DMS53 treated with DMSO at 0.1 percent for 48 hours (cell line): ENCODE measurements around the gene RTN1.

Source experiments
- DNase-seq: peaks from one replicate; lab custom pipeline; 2025; ENCODE audit not compliant: unreplicated experiment; lab: John Stamatoyannopoulos, UW

The RTN1 gene

DNA sequence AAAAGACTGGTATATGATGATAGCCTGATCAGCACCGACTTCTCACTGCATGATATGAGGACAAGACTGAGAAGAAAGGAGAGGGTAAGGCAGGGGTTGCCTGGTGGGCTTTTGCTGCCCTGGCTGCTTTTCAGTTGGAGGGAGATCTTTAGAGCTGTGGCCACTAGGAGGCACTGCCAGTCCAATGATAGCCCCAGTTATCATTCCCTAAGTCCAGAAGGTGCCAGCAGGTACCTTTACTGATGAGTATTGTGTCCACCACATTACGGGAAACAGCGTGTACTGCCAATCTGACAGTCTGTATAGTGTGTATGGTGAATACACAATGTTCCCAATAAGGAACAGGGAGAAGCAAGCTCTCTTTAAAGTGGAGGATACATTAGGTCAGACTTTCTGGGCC lies 238.2 kb downstream of the RTN1 start:
- DNase-seq, result peak; percentile 9

DNA sequence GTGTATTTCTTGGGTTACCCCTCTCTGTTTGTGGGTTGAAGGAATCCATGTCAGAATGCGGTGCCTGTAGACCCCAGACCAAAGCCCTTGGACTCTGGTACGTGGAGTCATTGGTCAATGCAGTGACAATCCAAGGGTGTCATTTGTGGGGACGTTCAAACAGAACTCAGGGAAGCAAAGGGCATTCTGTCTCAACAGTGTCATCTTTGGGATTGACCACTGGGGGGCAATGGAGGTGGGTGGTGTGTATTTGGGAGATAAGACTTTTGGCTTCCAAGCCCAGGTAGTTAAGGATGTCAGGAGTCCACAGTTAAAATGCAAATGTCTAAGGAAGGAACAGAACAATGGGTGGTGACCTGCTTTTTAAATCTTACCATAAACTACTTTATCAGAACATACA lies 239.3 kb downstream of the RTN1 start:
- DNase-seq, result no peak

DNA sequence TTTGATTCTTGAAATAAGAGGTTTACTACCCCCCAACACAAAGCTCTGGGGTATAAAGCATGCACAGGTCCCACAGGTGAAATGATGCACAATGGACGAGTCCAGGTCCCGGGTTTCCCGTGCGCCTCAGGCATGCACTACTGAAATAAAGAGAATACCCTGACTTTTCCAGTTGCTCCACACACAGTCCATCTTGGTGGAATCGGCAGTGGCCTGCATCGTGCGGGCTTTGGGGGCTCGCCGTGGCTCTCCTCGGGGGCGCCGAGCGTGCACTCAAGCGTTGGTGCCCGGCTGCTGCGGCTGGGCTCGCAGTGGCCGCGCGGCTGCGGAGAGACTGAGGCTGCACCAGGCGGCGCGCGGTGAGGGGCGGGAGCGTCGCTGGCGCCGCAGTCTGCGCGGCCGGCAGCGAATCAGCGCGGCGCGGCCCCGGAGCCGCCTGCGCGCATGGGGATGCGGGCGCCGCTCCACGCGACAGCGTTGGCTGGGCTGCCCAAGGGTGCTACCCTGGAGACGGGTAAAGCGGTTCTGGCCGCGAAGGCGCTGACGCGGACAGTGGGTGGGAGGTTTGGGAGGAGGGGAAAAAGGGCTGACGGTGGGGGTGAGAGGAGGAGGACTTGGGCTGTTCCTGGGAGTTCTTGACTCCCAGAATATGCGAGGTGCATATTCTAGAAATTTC lies 240.2 kb downstream of the RTN1 start:
- no peak for DNase-seq

DNA sequence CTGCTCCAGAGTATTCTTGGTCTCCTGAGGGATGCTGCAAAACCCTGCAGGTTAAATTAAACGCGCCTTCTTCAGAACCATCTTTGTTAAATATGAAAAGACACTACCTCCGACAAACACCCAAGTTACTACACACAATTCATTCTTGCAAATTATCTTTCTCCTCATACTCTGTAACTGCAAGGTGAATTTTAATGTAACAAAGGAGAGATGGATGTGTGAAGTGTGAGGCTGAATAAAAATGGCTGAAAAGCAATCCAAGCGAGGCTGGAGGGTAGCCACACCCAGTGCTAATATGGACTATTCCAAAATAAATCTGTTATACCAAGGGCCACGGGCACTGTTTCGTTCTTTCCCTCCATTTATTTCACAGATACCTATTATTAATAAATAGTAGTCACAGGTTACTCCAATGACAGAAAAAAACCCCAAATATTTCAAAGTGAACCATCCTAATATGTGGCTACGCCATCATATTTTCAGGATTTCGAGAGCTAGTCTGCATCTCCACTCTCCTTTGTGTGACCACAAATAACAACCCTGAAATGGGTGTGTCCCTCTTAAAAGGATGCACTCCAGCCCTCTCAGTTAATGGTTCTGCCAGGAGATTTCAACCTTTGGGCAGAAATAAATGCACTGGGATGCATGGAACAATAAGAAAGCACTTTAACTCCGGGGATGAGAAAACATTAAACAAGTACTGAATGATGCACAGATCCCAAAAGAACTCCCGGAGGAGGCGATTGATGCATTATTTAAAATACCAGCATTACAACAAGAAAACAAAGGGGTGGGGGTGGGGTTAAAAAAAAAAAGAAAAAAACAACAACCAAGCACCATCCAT lies 240.9 kb downstream of the RTN1 start:
- DNase-seq, result no peak

DNA sequence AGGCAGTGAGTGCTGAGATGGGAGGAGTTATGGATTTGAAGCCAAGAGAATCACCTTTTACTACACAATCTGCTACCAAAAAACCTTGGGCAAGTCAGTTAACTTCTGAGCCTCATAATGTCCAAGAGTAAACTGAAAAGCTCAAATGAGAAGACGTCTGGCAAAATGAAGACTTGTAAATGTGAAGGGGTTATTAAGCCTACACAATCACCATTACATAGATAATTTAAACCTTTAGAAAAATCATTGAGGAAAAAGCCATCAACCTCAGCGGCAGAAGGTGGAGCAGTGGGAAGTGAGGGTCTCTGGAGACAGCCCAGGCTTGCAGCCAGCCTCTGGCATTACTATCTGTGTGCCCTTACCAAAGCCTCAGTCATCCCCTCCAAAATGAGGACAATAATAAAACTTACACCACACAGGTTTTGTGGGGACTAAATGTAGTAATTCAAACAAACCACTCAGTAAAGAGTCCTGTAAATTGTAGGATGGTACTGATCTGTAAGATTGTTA lies 243.5 kb downstream of the RTN1 start:
- no peak for DNase-seq

DNA sequence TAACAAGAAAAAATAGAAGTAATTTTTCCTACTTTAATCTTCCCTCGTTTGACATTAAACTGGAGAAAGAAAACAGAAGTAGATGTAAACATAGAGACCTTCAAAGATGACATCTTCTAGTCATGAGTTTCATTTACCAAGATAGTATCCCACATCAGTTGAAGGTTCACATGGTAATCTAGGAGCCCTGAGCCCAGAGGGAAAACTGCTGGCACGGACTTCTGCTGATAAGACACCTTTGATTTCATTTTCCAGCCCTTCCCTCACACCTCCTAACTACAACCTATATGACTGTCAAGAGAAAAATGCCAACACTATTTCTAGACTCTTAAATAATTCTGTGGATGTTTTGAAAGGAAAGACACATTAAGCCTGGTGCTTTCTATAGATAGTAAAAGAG lies 247.9 kb downstream of the RTN1 start:
- no peak for DNase-seq

DNA sequence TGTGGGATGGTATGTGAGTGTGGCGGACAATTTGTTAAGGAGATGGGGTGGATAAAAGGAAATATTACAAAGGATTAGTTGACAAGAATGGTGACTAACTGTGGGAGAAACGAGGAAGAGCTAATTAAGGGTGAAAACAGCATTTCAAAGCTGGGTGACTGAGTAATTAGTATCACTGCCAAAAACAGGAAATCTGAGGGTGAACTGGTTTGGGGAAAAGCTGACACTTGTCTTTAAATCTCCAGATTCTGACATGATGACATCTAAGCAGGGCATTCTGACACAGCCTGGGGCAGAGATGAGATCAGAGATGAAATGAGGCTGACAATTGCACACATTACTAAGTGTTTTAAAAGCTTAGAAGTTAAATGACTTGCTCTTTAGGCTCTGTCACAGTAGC lies 251.5 kb downstream of the RTN1 start:
- DNase-seq, result no peak

DNA sequence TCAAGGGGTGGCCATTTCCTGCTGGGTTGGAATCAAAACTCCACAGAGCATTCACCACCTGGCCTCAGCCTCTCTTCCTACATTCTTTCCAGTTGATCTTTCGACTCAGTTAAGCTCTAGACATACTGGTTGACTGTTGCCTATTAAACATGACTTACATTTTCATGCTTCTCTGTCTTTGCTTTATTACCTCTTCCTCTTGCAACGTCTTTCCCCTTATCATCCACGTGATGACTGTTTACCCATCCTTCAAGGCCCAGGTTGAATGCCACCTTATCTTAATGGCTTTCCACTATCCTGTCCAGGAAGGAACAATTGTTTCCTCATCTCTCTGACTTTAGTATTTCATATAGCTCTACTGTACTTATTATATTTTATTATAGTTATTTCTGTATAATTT lies 269.5 kb downstream of the RTN1 start:
- DNase-seq, result no peak

DNA sequence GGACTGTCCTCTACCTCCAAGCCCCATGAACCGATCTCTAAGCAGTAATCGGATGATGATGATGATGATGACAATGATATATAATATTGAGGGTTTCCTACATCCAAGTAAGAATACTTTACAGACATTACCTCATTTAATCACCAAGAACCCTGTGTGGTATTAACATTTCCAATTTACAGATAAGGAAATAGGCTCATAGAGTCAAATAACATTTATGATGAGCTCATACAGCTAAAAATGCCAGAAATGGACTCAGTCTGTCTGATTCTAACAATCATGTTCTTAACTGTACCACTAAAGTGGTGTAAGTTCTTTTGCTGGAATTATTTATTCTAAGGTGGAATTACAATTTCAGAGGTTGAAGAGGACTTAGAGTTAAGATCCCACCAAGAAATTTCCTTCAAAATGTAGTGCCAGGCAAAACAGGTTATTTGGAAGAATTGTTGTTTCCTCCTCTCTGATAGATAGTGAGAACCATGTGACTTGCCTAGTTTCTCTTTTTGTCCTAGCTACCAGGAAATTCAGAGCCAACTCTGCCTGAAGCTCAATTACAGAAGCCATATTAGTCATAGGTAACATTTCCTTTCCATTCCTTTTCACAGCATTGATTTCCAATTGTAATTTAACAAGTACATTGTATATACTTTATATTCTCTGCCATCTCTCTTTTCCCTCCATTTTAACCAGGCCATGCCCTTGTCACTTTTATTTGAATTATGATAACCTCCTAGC lies 270.2 kb downstream of the RTN1 start:
- no peak for DNase-seq

DNA sequence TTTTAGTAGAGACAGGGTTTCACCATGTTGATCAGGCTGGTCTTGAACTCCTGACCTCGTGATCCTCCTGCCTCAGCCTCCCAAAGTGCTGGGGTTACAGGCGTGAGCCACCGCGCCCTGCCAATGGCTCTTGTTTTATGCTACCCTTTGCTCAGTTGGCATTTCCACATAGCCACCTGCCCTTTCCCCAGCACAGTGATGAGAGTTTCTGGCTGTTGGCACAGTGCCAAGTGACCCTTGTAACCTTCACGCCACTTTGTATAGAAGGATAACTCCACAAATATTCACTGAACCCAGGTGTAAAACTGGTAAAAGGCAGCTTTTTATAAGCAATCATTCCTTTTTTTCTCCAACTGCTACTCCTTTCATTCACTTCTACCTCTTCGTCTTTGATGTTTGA lies 275.5 kb downstream of the RTN1 start:
- DNase-seq, result no peak

DNA sequence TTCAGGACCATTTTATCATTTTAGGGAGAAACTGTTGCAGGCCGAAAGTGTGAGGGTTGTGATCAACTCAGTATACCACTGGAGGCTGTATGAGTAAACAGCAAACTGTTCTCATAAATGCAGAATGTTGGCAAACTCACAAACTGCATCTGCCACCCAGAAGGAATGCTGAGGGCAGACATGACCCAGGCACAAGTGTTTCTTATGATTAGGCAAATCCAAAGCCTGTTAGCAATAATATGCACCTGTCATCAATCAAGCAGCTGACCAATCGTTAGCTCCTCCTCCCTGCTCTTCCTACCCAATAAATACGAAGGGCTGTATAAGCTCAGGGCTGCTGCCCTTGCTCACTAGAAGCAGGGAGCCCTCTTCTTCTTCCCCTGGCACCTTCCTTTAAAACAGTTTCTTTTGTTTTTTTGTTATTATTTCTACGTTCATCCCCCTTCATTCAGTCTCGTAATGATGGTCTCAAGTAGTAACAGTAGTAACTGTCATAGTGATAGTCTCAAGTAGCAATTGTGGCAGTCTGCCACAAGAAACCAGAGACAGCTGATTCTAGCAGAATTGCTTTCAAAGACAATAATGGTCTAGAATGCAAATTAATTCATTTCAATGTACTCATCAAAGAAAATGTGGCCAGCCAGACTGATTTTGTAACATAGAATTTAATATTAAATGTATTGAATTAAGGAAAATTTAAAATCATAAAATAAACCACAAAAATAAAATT lies 278.8 kb downstream of the RTN1 start:
- DNase-seq, result no peak

DNA sequence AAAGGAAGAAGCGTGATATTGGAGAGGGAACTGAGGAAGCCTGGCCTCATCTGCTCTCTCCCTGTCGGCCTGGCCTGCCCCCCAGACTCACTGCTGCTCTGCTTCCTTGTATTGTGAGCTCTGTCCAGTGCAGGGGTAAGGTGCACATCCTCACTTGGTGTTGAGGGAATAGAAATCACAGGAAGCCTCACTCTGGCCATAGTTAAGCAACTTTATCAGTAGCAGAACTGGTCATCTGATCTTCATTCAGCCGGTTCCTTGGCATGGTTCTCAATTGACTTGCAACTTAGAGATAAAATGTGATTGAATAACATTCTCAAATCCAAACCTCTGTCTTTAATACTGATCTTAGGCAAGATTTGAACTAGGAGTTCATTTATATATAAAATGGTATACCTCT lies 282.5 kb downstream of the RTN1 start:
- DNase-seq, result no peak

DNA sequence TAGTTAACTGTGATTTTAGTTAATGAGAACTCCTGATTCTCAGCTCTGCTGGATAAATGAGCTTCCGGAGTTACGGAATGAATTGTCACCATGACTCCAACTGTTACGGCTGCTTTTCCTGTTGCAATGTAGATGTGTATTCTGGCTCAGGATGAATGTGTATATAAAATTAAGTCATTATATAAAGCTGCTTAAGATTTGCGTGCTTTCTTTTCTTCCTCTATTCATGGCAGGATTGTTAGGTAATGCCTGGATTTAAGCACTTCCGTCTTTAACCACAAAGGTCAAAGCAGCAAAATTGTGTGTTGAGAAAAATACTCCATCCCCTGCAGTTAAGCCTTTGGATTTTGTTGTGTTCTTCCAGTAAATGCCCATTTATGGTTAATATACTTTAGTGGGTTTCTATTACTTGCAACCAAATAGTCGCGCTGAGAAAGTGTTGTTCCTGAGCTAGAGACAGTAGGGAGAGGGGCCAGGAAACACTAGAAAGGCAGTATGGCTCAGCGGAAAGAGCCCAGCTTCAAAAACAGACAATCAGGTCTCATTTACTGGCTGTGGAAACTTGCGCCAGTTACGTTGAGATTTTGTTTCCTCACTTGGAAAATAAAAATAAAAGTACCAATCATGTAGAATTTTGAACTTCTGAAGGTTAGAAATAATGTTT lies 284.6 kb downstream of the RTN1 start:
- DNase-seq, result no peak

DNA sequence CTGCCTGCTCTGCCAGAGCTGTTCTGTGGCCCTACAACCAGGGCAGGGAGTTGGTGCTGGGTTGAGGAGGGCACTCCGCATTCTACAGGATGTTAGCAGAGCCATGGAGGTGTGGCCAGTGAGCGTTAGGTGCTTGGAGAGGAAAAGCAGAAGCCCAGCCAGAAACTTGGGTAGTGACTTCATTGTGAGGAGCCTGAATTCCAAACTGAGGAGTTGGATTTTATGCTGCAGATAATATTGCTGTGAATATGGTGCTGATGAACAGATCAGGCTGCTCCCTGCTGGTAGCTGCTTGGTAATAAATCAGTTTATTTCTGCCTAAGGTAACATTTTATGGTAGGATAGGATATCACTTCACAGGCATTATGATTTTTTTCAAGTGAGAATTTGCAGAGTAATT lies 286.8 kb downstream of the RTN1 start:
- no peak for DNase-seq

DNA sequence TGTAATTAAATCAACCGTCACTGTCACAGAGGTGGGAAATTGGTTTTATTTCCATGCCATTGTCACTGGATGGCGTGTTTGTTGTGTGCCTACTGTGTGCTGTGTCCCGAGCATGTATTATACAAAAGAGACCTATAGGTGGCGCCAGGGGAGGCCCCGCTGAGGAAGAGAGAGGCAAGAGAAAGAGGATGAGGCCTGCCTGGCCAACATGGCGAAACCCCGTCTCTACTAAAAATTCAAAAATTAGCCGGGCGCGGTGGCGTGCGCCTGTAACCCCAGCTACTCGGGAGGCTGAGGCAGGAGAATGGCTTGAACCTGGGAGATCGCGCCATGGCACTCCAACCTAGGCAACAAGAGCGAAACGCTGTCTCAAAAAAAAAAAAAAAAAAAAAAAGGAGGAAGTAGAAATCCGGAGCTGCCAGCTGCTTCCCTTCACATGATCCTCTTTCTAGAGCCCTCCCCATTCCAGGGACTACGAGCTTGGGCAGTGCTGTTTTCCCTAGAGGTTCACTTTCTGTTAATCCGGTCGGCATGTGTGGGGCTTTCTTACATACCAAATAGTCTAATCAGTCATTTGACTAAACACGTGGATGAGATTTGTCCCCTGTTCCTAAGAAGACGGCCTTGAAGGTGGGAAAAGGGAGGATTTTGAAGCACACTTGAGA lies 287.6 kb downstream of the RTN1 start:
- DNase-seq, result no peak

DNA sequence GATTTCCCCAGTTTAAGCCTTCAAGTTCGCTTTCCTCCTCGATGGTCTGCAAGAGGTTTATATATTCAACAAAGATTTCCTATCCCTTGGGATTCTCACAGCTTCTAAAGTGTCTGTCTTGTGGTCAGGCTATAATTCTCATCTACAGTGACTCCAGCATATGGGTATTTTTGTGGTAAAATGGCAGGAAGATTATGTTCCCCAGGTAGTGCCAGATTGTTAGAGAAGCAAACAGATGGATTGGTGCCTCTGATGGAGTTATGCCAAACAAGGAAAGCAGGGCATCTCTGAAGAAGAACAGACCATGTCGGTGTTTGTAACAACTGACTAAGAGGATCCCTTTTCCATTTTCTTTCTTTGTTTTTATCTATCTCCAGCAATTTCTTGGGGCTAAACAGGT lies 288.4 kb downstream of the RTN1 start:
- DNase-seq, result no peak

DNA sequence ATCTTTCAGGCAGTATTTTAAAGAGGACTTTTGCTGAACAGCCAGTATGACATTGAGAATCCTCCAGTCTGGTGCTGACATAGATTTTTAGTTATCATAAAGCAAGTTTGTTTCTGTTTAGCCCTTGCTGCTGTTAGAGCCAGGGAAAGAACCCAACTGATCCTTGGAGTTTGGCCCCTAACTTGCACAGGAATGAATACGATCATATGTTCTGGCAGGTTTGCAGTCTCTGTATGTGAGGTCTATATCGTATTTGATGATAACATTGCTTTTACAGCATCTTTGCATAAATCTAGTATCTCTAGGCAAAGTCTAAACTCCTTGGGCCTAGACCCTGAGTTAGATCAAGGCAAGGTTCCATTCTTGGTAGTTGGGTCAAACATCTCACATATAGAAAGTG lies 289.7 kb downstream of the RTN1 start:
- DNase-seq, result no peak

DNA sequence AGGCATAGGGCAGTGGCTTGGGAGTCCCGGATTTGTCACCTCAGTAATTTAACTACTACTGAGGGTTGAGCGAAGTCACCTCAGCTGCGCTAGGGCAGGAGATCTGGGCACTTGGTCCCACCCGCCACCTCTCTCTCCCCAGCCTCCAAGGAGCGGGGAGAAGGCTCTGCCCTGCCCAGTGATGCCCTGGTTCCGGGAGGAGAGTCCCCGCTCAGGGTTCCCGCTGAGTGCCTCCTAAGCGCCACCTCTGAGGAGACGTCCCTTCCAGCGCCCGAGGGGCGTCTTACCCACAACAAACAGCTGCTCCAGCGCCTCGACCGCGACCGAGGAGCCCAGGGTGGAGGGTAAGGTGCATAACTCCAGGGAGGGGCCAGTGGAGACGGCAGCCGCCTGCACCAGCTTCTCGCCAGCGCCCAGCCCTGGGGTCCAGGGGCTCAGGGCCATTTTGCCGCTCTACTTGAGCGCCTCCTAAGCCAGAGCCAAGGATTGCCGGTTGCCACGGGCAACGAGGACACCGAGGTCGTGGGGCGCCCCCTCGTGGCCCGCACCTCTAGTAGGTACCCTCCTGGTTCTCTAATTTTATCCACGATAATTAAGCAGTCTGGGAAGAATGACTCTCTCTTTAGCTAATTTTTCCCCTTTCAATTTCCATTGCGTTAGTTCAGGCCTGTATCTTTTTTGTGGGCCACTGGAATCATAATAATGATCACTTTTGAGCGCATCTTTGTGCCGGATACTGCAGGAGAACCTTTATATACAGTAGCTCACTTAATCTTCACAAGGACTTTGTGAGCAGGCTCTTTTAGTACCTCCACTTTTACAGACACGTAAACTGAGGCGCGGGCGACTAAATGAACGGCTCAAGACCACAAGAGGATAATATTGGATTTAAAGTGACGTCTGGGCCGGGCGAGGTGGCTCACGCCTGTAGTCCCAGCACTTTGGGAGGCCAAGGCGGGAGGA lies 294.0 kb downstream of the RTN1 start, which contains the start of gene CCDC175:
Gene CCDC175, minus strand, starts transcription at position 481 of the 963 bp plus-strand sequence. Its CDS starts 37 bp downstream, at position 444.
- peak; percentile 73 for DNase-seq

DNA sequence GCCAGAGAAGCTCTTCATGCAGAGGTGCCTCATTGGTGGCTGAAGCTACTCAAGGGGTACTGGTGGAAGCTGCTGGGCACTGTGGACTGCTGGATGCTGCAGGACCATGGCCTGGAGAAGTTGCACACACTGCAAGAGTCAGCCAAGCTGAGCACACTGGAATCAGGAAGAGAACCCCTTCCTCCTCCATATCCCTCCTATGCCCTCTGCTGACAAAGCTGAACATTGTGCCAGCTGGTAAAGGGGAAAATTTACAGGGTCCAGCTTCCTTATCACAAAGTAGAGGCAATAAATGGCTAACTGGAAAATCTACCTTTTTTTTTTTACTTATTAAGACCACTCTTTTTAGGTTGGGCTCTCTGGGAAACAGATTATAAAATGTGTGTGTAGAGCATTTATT lies 300.5 kb downstream of the RTN1 start:
- DNase-seq, result no peak
